GM19452 (cell line): ENCODE results near the gene KCNN3.
A peak's percentile ranks its signal among the peaks of the same experiment; 100 is the strongest.

Source experiments
- ATAC-seq: cut with Tn5 transposase; IDR thresholded peaks from one replicate; pipeline ENCODE4 v1.9.1; 2021; ENCODE audit not compliant: unreplicated experiment

Gene KCNN3

DNA sequence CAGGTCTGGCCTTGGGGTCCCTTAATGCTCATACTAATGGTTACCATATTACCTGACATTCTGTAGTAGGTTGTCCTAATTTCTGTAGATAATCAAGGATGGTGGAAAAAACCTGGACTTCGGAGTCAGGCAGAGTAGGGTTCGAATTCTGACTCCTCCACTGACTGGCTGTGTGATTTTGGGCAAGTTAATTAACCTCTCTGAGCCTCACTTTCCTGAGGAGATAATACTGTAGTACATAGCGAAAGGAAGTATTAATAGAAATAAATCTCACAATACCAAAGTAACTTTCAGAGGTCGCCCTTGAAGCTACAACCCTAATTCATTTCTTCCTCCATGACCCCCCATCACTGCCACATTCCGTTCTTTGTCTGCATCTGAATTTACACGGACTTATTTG is 72.9 kb downstream of the KCNN3 start:
- no peak for ATAC-seq

DNA sequence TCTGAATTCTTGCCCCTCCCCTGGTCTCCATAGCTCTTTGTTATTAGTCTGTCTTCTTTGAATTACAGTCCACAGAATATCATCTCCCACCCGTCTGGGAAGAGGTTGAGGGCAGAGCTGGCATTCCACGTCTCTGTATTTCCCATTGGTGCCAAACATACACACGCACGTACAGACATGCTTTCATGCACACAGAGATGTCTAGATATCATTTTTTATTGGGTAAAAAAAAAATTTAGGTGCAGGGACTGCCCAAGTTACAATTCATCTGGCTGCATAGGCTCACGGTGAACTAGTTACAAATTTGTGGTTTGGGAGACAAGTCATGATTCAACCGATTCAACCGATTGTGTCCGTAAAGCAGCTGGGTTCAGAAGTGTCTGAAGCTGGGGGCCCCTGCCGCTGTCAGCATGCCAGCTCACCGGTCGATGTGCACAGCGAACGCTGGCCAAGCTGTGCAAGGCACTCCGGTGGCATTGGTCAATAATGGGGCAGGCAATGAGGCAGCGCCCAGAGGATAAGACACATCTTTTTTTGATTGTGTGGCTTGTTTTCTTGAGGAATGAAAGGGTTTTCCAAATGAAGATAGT is 73.7 kb downstream of the KCNN3 start:
- no peak for ATAC-seq

GRCh38 chr1:154794608-154795007 is 75.5 kb downstream of the KCNN3 start:
- no peak for ATAC-seq

- no peak for ATAC-seq
Measured at GRCh38 chr1:154793685-154794084, 76.4 kb downstream of the KCNN3 start.

DNA sequence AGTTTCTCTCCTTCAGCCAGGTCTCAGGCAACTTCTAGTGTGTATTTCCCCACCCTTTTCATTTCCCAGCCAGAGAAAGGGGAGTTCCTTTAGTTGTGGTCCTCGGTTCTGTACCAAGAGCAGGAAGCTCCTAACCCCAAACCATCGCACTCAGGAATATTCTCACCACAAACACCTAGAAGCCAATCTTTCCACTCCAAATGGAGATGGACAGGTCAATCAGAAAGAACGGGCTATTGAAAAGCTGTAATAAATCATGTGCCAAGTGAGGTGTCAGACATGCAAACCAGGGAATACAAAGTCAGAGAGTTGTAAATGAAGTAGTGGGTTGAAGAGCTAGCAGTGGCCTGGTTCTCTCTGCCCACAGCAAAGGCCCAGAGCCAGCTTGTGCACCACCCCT is 77.2 kb downstream of the KCNN3 start:
- no peak for ATAC-seq

DNA sequence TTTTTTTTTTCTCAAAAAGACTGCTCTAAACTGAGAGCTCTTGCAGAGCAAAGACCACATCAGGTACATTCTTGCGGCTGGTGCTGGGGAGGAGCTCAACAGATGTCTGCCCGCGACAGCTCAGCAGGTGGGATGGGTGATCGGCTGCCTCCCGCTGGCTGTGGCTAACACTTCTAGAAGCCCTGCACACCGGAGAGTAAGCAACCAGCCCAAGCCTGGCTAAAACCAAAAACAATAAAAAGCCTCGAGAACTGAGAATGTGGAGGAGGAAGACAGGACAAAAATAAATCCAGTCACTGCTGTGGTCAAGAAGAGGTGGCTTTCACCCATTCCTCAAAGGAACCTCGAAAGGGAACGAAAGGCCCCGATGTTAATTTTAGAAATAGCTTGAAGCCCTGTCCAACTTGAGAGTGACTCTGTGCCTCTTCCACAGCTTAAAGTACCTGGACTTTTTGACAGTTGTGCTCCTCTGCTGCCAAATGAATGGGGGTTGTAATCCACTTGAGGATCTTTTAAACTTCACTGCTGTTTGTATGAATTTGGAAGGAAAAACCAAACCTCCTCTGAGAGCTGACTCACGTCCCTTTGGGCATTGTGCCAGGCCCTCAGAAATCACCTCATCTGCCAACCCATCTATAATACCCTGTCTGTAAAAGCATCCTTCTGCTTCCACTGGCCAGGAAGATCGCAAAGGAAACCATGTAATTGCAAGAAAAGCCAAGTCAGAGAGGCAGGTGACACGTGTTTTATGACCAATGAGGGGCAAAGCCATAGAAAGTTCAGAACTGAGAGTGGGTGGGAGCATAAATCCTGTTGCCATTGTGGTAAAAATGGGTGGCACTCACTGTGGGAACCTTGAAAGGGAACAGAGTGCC is 78.6 kb downstream of the KCNN3 start:
- ATAC-seq, result peak; percentile 84

GRCh38 chr1:154788886-154789285 is 81.2 kb downstream of the KCNN3 start:
- ATAC-seq, result no peak

- ATAC-seq, result no peak
Measured at GRCh38 chr1:154788110-154788870, 81.8 kb downstream of the KCNN3 start.

GRCh38 chr1:154786804-154787570 is 83.1 kb downstream of the KCNN3 start:
- no peak for ATAC-seq

GRCh38 chr1:154784924-154785531 is 85.1 kb downstream of the KCNN3 start:
- peak; percentile 66 for ATAC-seq

- ATAC-seq, result no peak
Measured at GRCh38 chr1:154784416-154784815, 85.7 kb downstream of the KCNN3 start.

- ATAC-seq, result no peak
Measured at GRCh38 chr1:154783976-154784375, 86.1 kb downstream of the KCNN3 start.

GRCh38 chr1:154780541-154780940 is 89.5 kb downstream of the KCNN3 start:
- no peak for ATAC-seq

GRCh38 chr1:154779551-154780189 is 90.4 kb downstream of the KCNN3 start:
- ATAC-seq, result no peak

- no peak for ATAC-seq
Measured at GRCh38 chr1:154778944-154779343, 91.1 kb downstream of the KCNN3 start.

DNA sequence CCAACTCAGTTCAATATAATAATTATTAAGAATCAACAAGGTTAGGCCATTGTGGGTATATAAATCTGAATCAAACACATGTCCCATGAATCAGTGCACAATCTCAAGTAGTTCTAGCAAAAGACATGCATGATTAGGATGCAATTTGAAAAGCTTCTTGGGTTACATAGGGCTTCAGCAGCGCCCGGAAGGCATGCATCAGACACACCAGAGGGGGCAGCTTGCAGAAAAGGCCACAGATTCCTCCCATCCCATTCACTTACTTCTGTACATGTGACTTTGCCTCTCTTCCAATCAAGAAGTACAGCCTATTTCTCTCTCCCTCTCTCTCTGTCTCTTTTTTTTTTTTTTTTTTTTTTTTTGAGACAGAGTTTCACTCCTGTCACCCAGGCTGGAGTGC is 91.8 kb downstream of the KCNN3 start:
- no peak for ATAC-seq

DNA sequence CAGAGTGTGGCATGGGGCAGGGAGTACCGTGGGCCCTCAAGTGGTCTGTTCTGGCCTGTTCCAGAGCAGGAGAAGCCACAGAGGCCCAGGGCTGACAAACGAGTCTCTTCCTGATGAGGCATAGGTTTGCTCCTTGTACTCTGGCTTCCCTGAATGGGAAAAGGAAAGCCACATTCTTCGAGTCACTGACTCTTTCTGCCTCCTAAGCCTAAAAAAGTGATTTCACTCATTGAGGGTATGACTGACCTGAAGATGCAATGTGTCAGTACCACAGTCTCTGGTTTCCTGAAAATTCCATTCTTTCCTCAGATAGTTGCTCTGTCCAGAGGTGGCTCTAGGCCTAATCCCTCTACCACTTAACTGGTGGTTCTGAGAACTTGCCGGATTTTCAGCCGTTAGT is 92.3 kb downstream of the KCNN3 start:
- no peak for ATAC-seq

DNA sequence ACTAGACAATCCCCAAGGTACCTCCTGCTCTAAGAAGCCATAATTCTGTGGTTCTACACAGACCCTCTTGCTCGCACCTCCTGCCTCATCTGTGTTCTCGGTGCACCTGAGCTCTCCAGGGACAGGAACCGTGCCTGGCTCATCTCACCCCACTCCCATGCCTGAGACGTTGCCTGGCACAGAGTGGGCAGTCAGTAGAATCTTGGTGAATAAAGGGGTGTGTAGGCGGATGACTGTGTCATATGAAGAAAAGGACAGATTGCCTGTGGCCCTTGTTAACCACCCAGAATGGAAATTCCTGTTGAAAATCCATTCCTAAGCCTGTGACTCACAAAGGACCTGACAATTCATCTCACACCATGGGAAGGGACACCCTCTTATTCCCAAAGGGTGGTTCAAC is 92.9 kb downstream of the KCNN3 start:
- no peak for ATAC-seq

DNA sequence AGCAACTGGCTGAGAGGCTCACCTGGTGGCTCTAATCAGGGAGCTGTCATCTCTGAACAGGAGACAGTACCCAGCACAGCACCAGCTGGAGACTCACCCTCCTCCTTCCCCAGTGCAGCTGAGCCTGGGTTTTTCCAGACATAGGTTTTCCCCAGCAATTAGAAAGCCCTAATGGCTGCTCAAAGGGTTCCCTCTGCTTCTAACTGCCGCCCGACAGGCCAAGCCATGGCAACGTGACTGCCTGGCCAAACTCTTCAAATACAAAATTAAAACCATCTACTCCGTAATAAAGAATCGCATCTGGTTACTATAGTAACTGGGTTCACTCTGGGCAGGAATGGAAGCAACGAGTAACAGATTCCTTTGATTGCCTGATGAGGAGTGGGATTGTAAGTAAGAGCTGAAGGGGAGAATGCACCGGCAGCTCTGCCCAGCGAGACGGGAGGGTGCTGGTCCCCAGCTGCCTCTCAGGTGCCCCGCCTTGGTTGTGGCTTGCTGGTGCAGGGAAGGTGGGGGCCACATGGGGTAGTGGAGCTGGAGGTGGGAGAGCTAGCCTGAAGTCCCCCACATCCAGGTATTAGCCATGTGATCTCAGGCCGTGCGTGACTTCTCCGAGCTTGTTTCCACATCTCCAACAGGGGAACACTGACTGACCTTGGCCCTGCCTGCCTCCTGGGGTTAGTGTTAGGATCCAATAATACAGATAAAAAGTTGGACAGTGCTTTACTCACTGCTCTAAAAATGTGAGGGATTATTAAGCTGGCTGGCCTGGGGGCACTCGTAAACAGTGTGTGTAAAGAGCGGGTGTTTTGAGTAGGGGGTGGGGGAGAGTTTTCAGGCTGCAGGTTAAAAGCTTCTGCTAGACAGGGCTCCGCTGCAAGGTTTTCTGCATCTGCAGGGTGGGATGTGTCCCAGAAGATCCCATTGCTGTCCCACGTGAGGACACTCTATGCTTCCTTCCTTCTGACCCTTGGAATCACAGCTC is 94.2 kb downstream of the KCNN3 start:
- ATAC-seq, result no peak
